GM19240 (cell line): ENCODE results near the gene KCNQ2.

Source experiments
- DNase-seq: peaks from one replicate; pipeline ENCODE4 v3.0.0; 2011; ENCODE audit warnings: low spot score; ENCODE audit not compliant: insufficient read length

KCNQ2 gene

GRCh38 chr20:63359937-63360849 is 112.3 kb downstream of the KCNQ2 start:
- DNase-seq = no peak

GRCh38 chr20:63359164-63359934 is 113.1 kb downstream of the KCNQ2 start:
- DNase-seq = no peak

GRCh38 chr20:63357921-63358905 is 114.2 kb downstream of the KCNQ2 start:
- DNase-seq = no peak

DNA sequence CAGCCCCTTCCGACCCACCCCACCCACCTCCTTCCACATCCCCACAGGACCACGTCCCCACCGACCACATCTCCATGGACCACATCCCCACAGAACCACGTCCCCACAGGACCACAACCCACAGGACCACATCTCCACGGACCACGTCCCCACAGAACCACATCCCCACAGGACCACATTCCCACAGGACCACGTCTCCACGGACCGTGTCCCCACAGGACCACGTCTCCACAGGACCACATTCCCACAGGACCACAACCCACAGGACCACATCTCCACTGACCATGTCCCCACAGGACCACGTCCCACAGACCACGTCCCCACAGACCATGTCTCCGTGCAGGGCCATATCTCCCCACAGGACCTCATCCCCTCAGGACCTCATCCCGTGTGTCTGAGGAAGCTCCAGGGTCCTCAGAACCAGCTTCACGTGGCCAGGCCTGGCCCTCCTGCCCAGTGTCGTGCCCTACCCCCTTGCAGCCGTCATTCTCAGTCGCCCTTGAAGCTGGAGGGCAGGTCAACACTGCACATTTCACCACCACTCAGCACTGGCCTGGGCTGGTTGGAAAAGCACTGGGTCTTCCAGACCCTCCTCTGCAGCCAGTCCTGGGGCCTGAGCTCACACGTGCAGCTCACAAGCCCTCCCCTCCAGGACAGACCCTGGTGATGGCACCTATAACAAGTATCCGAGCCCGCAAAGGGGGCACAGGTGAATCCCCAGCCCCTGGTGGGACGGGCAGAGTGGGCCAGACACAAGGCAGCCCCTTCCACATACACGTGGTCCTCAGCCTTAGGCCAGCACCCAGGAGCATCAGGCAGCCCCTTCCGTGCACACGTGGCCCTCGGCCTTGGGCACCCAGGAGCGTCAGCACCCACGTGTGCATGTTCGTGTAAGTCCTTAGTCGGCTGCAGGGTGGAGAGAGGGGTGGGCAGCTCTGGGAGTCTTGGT is 115.2 kb downstream of the KCNQ2 start:
- no peak for DNase-seq

DNA sequence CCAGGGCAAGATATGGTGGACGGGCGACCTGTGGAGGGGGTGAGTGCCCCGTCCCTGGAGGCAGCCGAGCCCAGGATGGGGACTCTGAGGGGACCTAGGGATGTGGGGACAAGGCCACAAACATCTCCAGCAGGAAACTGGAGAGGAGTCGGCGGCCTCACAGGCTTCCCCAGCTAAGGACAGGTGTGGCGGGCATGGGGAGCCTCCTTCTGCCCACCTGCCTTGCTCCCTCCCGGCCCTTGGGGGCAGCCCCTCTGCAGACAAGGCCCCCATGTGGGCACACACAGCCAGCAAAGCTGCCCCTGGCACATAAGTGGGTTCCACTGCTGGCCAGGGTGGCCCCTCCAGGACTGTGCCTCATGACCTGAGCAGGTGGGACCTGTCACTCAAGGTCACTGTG is 115.9 kb downstream of the KCNQ2 start:
- DNase-seq = no peak

DNA sequence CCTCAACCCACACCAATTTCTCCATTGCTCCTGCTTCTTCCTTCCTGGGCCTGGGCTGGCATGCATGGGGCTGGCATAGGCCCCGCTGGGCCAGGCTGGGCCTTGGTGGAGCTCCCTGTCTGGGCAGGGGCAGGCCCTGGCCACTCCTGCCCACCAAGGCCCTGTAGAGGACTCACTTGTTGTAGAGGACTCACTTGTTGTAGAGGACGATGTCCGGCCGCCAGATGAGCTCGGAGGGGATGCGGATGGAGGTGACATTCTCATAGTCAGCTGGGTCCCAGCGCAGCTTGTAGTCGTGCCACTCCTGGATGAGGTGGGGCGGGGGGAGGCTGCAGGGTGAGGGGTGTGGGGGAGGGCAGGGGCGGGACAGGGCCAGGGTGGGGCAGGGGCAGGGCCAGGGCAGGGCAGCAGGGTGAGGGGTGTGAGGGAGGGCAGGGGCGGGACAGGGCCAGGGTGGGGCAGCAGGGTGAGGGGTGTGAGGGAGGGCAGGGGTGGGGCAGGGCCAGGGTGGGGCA is 116.6 kb downstream of the KCNQ2 start:
- no peak for DNase-seq

- no peak for DNase-seq
Observed at GRCh38 chr20:63354636-63355350, 117.7 kb downstream of the KCNQ2 start.

DNA sequence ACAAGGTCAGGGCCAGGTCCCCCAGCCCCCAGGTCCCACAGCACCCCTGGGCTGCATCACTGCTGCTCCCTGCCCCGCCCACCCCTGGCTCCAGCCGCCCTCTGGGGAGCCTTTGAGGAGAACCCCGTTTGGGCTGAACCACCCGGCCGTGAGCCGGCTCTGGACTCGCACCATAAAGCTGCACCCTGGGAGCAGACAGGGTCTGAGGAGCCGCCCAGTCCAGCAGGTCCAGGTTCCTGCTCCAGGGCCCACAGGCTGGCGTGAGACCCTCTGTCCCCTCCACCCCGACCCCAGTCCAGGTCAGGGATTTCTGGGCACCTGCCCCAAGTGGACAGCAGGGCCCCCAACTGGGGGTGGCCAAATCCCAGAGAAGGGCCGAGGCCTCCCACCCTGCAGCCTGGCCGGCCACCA is 119.6 kb downstream of the KCNQ2 start:
- DNase-seq = no peak

DNA sequence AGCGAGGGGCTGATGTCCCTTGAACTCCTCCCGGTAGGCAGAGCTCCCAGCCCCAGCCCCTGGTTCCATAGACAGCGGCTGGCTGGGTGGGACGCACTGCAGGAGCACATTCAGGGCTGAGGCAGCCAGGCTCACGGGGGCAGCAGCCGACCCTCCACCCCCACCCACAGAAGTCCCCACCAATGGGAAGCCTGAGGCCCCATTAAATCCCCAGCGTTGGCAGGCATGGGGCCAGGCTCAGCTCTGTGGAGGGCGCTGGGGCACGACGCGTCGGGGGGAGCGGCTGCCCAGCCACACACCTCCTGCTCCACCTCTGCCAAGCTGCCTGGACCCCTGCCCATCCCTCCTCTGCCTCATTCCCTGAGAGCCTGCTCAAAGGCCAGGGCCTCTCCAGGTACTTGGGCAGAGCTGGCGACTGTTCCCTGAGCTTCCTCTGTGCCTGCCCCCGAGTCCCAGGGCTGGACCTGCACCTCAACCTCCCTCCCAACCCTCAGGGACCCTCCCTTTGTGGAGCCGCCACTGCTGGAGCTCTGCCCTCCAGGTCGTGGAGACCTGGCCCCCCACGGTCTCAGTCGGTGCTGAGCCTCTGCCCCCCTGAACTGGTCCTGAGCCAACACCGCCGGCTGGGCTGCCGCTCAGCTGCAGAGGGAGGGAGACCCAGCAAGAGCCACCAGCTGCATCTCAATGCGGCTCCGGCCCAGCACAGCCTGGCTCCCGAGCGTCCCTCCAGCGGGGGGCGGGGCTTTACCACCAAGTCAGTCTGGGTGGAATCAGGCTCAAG is 120.5 kb downstream of the KCNQ2 start:
- DNase-seq = no peak

DNA sequence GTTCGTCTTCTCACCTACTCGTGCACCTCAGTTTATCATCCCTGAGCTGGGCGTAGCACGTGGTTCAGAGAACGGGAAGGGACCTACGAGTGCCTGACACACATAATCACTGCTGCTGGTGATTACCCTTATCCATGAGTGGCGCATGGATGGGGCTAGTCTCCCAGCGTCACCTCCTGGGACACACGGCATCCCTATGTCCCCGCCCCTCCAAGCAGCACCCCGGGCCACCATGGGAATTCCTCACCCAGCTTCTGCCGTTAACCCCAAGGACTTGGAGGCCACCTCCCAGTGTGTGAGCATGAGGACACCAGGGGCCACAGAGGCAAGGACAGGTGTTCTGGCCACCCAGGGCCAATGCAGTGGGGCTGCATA is 121.1 kb downstream of the KCNQ2 start:
- no peak for DNase-seq

DNA sequence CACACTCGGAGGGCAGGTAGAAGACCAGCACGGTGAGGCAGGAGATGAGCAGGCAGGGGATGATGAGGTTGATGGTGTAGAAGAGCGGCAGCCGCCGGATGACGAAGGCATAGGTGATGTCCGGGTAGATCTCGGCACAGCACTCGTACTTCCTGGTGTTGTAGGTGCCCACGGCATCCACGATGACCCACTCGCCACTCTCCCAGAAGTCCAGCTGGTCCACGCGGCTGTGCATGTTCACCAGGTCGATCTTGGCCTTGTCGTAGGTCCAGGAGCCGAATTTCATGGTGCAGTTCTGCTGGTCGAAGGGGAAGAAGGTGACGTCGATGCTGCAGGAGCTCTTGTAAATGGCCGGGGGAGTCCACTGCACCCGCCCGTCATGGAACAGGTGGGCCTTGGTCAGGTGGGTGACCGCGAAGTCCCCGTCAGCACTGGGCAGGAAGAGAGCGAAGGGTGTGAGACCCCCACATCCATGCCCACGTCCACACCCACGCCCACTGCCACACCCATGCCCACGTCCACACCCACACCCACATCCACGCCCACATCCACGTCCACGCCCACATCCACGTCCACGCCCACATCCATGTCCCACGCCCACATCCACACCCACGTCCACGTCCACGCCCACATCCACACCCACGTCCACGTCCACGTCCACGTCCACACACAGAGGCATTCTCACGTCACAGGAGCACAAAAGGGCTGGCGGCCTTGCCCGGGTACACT is 121.7 kb downstream of the KCNQ2 start:
- DNase-seq = no peak
